Erythroblast (primary cell): ENCODE data around the gene SHLD1.

ENCODE experiments used
- GATA1 ChIP-seq: IDR thresholded peaks from 2 replicates; pipeline ENCODE4 v1.6.1; 2011; ENCODE audit warnings: low read depth, mild to moderate bottlenecking, control low read depth, low read length, moderate library complexity
- POLR2A ChIP-seq: IDR thresholded peaks from 2 replicates; pipeline ENCODE4 v1.6.1; 2011; ENCODE audit warnings: mild to moderate bottlenecking, low read length

- TF ChIP-seq POLR2A, result no peak
- no peak for TF ChIP-seq GATA1
These were observed 16.0 kb downstream of the SHLD1 start for GRCh38 chr20:5766085-5766764.
